Measurements from ENCODE around the gene SPON1. TPM values are rescaled to one million over a fixed set of nuclear protein-coding genes. Genes with fewer than 3 reads are reported as not detected.

Gene SPON1
- total RNA-seq, 1 experiment from 2014 or later = 0.20 TPM

GRCh38 chr11:14248580-14248981, 286.1 kb downstream of the SPON1 start:
- peak; percentile 69 for DNase-seq

More at GRCh38 chr11:14248580-14248981, 286.1 kb downstream of the SPON1 start:
- no peak overlapping the region for H3K23ac ChIP-seq (ENCODE audit: insufficient read length, low read depth, low read length)
- peaks cover 3% of the 10 kb centered on the region for H3K23me2 ChIP-seq (ENCODE audit: insufficient read length, low read depth, low read length, poor library complexity, severe bottlenecking)
- WGBS (ENCODE audit: extremely low coverage, insufficient read length, low lambda C conversion rate) = no CpG with 5 or more reads among the region's 5 CpGs
- no peak overlapping the region for H2BK5ac ChIP-seq (ENCODE audit: insufficient read length, low read length)
- no peaks in the 10 kb centered on the region for H3K27me3 ChIP-seq (ENCODE audit: insufficient read depth, low read length)
- no peaks in the 10 kb centered on the region for H4K20me1 ChIP-seq (ENCODE audit: control insufficient read depth, insufficient read depth, insufficient read length)
- no peaks in the 10 kb centered on the region for H3K79me1 ChIP-seq (ENCODE audit: insufficient read depth, low read depth, low read length, poor library complexity, severe bottlenecking)
- peaks cover 3% of the 10 kb centered on the region; the same call in 1 of the 2 replicates for H3K4me1 ChIP-seq (ENCODE audit: insufficient read depth, low read length)
- H3K27ac Mint-ChIP-seq = peak overlapping the region in 2 of 3 experiments; percentile 34 to 78; a peak in 3 of 7 replicates
- H2BK12ac ChIP-seq (ENCODE audit: insufficient read length, low read depth, low read length) = no peak overlapping the region
- peak overlapping the region in 1 of 2 experiments; percentile 27; a peak in 1 of 5 replicates for H3K4me3 Mint-ChIP-seq
- H2AK5ac ChIP-seq (ENCODE audit: insufficient read length, low read length) = no peak overlapping the region
- no peak overlapping the region for H3K9ac ChIP-seq (ENCODE audit: extremely low read depth, insufficient read length, low read length)
- peaks cover 22 to 24% of the 10 kb centered on the region in 2 experiments for H3K4me1 Mint-ChIP-seq
- no peak overlapping the region for H2AFZ ChIP-seq (ENCODE audit: low read length)
- H3K27me3 Mint-ChIP-seq (ENCODE audit: low read depth) = no peaks in the 10 kb centered on the region; the same call in none of the 2 replicates
- H2BK120ac ChIP-seq (ENCODE audit: low read depth, low read length, poor library complexity, severe bottlenecking) = no peak overlapping the region
- no peaks in the 10 kb centered on the region for H3K9me3 ChIP-seq (ENCODE audit: control insufficient read depth, low read depth, low read length)
- no peak overlapping the region for H3T11ph ChIP-seq (ENCODE audit: low read length)
- H2BK15ac ChIP-seq (ENCODE audit: low read depth, low read length) = no peak overlapping the region
- H2BK20ac ChIP-seq (ENCODE audit: low read depth, low read length, poor library complexity, severe bottlenecking) = no peak overlapping the region
- TF ChIP-seq, protein P1, sequence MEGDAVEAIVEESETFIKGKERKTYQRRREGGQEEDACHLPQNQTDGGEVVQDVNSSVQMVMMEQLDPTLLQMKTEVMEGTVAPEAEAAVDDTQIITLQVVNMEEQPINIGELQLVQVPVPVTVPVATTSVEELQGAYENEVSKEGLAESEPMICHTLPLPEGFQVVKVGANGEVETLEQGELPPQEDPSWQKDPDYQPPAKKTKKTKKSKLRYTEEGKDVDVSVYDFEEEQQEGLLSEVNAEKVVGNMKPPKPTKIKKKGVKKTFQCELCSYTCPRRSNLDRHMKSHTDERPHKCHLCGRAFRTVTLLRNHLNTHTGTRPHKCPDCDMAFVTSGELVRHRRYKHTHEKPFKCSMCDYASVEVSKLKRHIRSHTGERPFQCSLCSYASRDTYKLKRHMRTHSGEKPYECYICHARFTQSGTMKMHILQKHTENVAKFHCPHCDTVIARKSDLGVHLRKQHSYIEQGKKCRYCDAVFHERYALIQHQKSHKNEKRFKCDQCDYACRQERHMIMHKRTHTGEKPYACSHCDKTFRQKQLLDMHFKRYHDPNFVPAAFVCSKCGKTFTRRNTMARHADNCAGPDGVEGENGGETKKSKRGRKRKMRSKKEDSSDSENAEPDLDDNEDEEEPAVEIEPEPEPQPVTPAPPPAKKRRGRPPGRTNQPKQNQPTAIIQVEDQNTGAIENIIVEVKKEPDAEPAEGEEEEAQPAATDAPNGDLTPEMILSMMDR (conservative IDR thresholded peaks at IDR 0.05) = peak; percentile 35; the same call in 2 of the 3 replicates
- H3K4me2 ChIP-seq (ENCODE audit: insufficient read depth, insufficient read length, low read length) = no peak overlapping the region
- no peak overlapping the region for H3K56ac ChIP-seq (ENCODE audit: insufficient read length, low read depth, low read length)
- H3K14ac ChIP-seq (ENCODE audit: insufficient read depth, low read length) = no peak overlapping the region
- no peak overlapping the region for H3K18ac ChIP-seq (ENCODE audit: insufficient read length, low read depth, low read length)
- no peak overlapping the region for H4K8ac ChIP-seq (replicated peaks; ENCODE audit: insufficient read length, low read depth, low read length)
- no peak overlapping the region for H4K91ac ChIP-seq (ENCODE audit: insufficient read length, low read depth, low read length)
- H4K5ac ChIP-seq (ENCODE audit: insufficient read length, low read depth, low read length) = no peak overlapping the region
- H3K36me3 Mint-ChIP-seq (ENCODE audit: insufficient read depth in 1 of 3, low read depth in 3 of 3) = no peaks in the 10 kb centered on the region; a peak in 1 of 7 replicates
- H3K9me3 Mint-ChIP-seq = no peaks in the 10 kb centered on the region
- no peak overlapping the region for H3K4ac ChIP-seq (ENCODE audit: low read depth, low read length)
- H3K27ac ChIP-seq (ENCODE audit: insufficient read length, low read depth, low read length) = no peak overlapping the region
- no peaks in the 10 kb centered on the region for H3K79me2 ChIP-seq (ENCODE audit: insufficient read depth, low read length)

Data from H9 (cell line).